GM19043 (cell line): ENCODE data around the gene LRRC43.

ENCODE experiments used
- ATAC-seq: cut with Tn5 transposase; IDR thresholded peaks from one replicate; pipeline ENCODE4 v1.9.1; 2021; ENCODE audit warnings: low read depth; ENCODE audit not compliant: unreplicated experiment

The LRRC43 gene

GRCh38 chr12:122208073-122208820 lies 25.3 kb downstream of the LRRC43 start:
- ATAC-seq = no peak

GRCh38 chr12:122215771-122216170 lies 32.8 kb downstream of the LRRC43 start:
- ATAC-seq = no peak

GRCh38 chr12:122216445-122216844 lies 33.5 kb downstream of the LRRC43 start:
- ATAC-seq = no peak

GRCh38 chr12:122225683-122226365 lies 42.9 kb downstream of the LRRC43 start, which contains the start of gene DIABLO:
DIABLO (minus strand) TSS chr12:122226052; CDS start chr12:122226014, 38 bp downstream.
- peak; percentile 89 for ATAC-seq

- no peak for ATAC-seq
These were observed 43.6 kb downstream of the LRRC43 start for GRCh38 chr12:122226366-122227125.

- ATAC-seq = no peak
These were observed 44.4 kb downstream of the LRRC43 start for GRCh38 chr12:122227341-122227740.

- ATAC-seq = no peak
These were observed 45.2 kb downstream of the LRRC43 start for GRCh38 chr12:122228092-122228491.

GRCh38 chr12:122230798-122231197 lies 47.9 kb downstream of the LRRC43 start:
- no peak for ATAC-seq

GRCh38 chr12:122232691-122233090 lies 49.8 kb downstream of the LRRC43 start:
- no peak for ATAC-seq

GRCh38 chr12:122235741-122236140 lies 52.8 kb downstream of the LRRC43 start:
- ATAC-seq = no peak

- no peak for ATAC-seq
These were observed 55.9 kb downstream of the LRRC43 start for GRCh38 chr12:122238861-122239260.

- ATAC-seq = no peak
These were observed 61.0 kb downstream of the LRRC43 start for GRCh38 chr12:122243965-122244364.

GRCh38 chr12:122244565-122245371 lies 61.8 kb downstream of the LRRC43 start:
- no peak for ATAC-seq

- ATAC-seq = no peak
These were observed 62.6 kb downstream of the LRRC43 start for GRCh38 chr12:122245553-122245952.

- no peak for ATAC-seq
These were observed 67.1 kb downstream of the LRRC43 start for GRCh38 chr12:122250047-122250446.

- ATAC-seq = no peak
These were observed 67.6 kb downstream of the LRRC43 start for GRCh38 chr12:122250536-122250935.
